WTC11 (cell line): ENCODE measurements around the gene OSBP2. TPM values are rescaled to one million over a fixed set of nuclear protein-coding genes. Genes with fewer than 3 reads are reported as not detected.

Source experiments
- ATAC-seq: fragments of 200-7000 bp; cut with Tn5 transposase; 2 replicates; pipeline ENCODE4 v1.10.0; 2021; ENCODE audit warnings: mild to moderate bottlenecking, moderate library complexity
- CTCF ChIA-PET: fragments of 300-600 bp; sonication (Branson Sonifier 250); formaldehyde crosslinking; loops from one replicate; lab custom pipeline; 2021; ENCODE audit warnings: antibody characterized with exemption; lab: Charles Lee
- POLR2A ChIA-PET: fragments of 350-600 bp; sonication (Branson Sonifier 250); formaldehyde crosslinking; loops from one replicate; lab custom pipeline; 2021; ENCODE audit warnings: antibody characterized with exemption; lab: Charles Lee
- DNase-seq: peaks from one replicate; pipeline ENCODE4 v3.0.0; 2021; ENCODE audit warnings: low spot score
- H3K27ac Mint-ChIP-seq: 2 replicates; pipeline ENCODE4 v1.8.0; 2021; ENCODE audit warnings: mixed read lengths
- H3K27me3 Mint-ChIP-seq: 2 replicates; pipeline ENCODE4 v1.8.0; 2021; ENCODE audit warnings: low read depth, mild to moderate bottlenecking, moderate library complexity, mixed read lengths
- H3K36me3 Mint-ChIP-seq: 2 replicates; pipeline ENCODE4 v1.8.0; 2021; ENCODE audit warnings: mixed read lengths
- H3K4me1 Mint-ChIP-seq: 2 replicates; pipeline ENCODE4 v1.8.0; 2022; ENCODE audit warnings: mixed read lengths
- H3K4me3 Mint-ChIP-seq: 2 replicates; pipeline ENCODE4 v1.8.0; 2021; ENCODE audit warnings: mild to moderate bottlenecking, moderate library complexity, mixed read lengths
- H3K9me3 Mint-ChIP-seq: 2 replicates; pipeline ENCODE4 v1.8.0; 2021; ENCODE audit warnings: mixed read lengths
- ESRRA ChIP-seq: sonication (generic); formaldehyde crosslinking; IDR thresholded peaks from 2 replicates; pipeline ENCODE4 v1.8.1; 2022; ENCODE audit warnings: mild to moderate bottlenecking, missing genetic modification reagents, borderline replicate concordance
- ETV6 ChIP-seq: sonication (generic); formaldehyde crosslinking; IDR thresholded peaks from 2 replicates; pipeline ENCODE4 v1.8.1; 2022; ENCODE audit warnings: mild to moderate bottlenecking, missing genetic modification reagents
- FOXK1 ChIP-seq: sonication (generic); formaldehyde crosslinking; IDR thresholded peaks from 2 replicates; pipeline ENCODE4 v1.8.0; 2022; ENCODE audit warnings: mild to moderate bottlenecking, moderate library complexity, missing genetic modification reagents
- HMGA2 ChIP-seq: fragments of 250-450 bp; sonication (Bioruptor Pico); IDR thresholded peaks from 2 replicates; pipeline ENCODE4 v1.4.0; 2021; ENCODE audit warnings: mild to moderate bottlenecking, moderate library complexity
- HMGXB4 ChIP-seq: sonication (generic); formaldehyde crosslinking; IDR thresholded peaks from 2 replicates; pipeline ENCODE4 v1.8.1; 2023; ENCODE audit warnings: mild to moderate bottlenecking, moderate library complexity, missing genetic modification reagents
- KAT7 ChIP-seq: sonication (generic); formaldehyde crosslinking; IDR thresholded peaks from 2 replicates; pipeline ENCODE4 v1.8.1; 2023; ENCODE audit warnings: missing genetic modification reagents, mild to moderate bottlenecking, borderline replicate concordance
- NFATC4 ChIP-seq: fragments of 250-450 bp; sonication (Bioruptor Pico); IDR thresholded peaks from 2 replicates; pipeline ENCODE4 v1.9.0; 2021; ENCODE audit warnings: mild to moderate bottlenecking
- SMAD4 ChIP-seq: sonication (generic); formaldehyde crosslinking; IDR thresholded peaks from 2 replicates; pipeline ENCODE4 v1.8.0; 2022; ENCODE audit warnings: mild to moderate bottlenecking, missing genetic modification reagents
- SOX15 ChIP-seq: fragments of 250-450 bp; sonication (Bioruptor Pico); IDR thresholded peaks from 2 replicates; pipeline ENCODE4 v1.9.0; 2021; ENCODE audit warnings: mild to moderate bottlenecking
- SP1 ChIP-seq: sonication (generic); formaldehyde crosslinking; conservative IDR thresholded peaks from 2 replicates; pipeline ENCODE4 v1.8.1; 2022; ENCODE audit warnings: missing genetic modification reagents
- TCF7 ChIP-seq: sonication (generic); formaldehyde crosslinking; IDR thresholded peaks from 2 replicates; pipeline ENCODE4 v1.8.0; 2022; ENCODE audit warnings: mild to moderate bottlenecking, low read depth, missing genetic modification reagents, moderate library complexity
- total RNA-seq: library from RNA; stranded (reverse); gene quantifications from 3 replicates; pipeline ENCODE4 v1.2.3, GENCODE V29; 2021
- TF ChIP-seq, protein P1 (sequence below): sonication (generic); formaldehyde crosslinking; IDR thresholded peaks from 2 replicates; pipeline ENCODE4 v1.8.1; 2023; ENCODE audit warnings: mild to moderate bottlenecking, missing genetic modification reagents, borderline replicate concordance
- TF ChIP-seq, protein P2 (sequence below): sonication (generic); formaldehyde crosslinking; IDR thresholded peaks from 2 replicates; pipeline ENCODE4 v1.8.0; 2022; ENCODE audit warnings: mild to moderate bottlenecking, missing genetic modification reagents
- TF ChIP-seq, protein P3 (sequence below): sonication (generic); formaldehyde crosslinking; IDR thresholded peaks from 2 replicates; pipeline ENCODE4 v1.8.0; 2023; ENCODE audit warnings: missing genetic modification reagents, mild to moderate bottlenecking, borderline replicate concordance
- TF ChIP-seq, protein P4 (sequence below): sonication (generic); formaldehyde crosslinking; IDR thresholded peaks from 2 replicates; pipeline ENCODE4 v1.8.0; 2022; ENCODE audit warnings: missing genetic modification reagents

The OSBP2 gene
- total RNA-seq, 1 experiment from 2014 or later, result 4.1 TPM

- TF ChIP-seq, protein P1, sequence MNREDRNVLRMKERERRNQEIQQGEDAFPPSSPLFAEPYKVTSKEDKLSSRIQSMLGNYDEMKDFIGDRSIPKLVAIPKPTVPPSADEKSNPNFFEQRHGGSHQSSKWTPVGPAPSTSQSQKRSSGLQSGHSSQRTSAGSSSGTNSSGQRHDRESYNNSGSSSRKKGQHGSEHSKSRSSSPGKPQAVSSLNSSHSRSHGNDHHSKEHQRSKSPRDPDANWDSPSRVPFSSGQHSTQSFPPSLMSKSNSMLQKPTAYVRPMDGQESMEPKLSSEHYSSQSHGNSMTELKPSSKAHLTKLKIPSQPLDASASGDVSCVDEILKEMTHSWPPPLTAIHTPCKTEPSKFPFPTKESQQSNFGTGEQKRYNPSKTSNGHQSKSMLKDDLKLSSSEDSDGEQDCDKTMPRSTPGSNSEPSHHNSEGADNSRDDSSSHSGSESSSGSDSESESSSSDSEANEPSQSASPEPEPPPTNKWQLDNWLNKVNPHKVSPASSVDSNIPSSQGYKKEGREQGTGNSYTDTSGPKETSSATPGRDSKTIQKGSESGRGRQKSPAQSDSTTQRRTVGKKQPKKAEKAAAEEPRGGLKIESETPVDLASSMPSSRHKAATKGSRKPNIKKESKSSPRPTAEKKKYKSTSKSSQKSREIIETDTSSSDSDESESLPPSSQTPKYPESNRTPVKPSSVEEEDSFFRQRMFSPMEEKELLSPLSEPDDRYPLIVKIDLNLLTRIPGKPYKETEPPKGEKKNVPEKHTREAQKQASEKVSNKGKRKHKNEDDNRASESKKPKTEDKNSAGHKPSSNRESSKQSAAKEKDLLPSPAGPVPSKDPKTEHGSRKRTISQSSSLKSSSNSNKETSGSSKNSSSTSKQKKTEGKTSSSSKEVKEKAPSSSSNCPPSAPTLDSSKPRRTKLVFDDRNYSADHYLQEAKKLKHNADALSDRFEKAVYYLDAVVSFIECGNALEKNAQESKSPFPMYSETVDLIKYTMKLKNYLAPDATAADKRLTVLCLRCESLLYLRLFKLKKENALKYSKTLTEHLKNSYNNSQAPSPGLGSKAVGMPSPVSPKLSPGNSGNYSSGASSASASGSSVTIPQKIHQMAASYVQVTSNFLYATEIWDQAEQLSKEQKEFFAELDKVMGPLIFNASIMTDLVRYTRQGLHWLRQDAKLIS (CRISPR knock-in tag), result no peak
- TF ChIP-seq SOX15 (no peak), TCF7 (CRISPR knock-in tag) (no peak), ETV6 (no peak)
- TF ChIP-seq, protein P2, sequence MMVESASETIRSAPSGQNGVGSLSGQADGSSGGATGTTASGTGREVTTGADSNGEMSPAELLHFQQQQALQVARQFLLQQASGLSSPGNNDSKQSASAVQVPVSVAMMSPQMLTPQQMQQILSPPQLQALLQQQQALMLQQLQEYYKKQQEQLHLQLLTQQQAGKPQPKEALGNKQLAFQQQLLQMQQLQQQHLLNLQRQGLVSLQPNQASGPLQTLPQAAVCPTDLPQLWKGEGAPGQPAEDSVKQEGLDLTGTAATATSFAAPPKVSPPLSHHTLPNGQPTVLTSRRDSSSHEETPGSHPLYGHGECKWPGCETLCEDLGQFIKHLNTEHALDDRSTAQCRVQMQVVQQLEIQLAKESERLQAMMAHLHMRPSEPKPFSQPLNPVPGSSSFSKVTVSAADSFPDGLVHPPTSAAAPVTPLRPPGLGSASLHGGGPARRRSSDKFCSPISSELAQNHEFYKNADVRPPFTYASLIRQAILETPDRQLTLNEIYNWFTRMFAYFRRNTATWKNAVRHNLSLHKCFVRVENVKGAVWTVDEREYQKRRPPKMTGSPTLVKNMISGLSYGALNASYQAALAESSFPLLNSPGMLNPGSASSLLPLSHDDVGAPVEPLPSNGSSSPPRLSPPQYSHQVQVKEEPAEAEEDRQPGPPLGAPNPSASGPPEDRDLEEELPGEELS (CRISPR knock-in tag), result 0 out of 2 replicates have a peak, but pooled peaks have one; percentile 38
- TF ChIP-seq, protein P3, sequence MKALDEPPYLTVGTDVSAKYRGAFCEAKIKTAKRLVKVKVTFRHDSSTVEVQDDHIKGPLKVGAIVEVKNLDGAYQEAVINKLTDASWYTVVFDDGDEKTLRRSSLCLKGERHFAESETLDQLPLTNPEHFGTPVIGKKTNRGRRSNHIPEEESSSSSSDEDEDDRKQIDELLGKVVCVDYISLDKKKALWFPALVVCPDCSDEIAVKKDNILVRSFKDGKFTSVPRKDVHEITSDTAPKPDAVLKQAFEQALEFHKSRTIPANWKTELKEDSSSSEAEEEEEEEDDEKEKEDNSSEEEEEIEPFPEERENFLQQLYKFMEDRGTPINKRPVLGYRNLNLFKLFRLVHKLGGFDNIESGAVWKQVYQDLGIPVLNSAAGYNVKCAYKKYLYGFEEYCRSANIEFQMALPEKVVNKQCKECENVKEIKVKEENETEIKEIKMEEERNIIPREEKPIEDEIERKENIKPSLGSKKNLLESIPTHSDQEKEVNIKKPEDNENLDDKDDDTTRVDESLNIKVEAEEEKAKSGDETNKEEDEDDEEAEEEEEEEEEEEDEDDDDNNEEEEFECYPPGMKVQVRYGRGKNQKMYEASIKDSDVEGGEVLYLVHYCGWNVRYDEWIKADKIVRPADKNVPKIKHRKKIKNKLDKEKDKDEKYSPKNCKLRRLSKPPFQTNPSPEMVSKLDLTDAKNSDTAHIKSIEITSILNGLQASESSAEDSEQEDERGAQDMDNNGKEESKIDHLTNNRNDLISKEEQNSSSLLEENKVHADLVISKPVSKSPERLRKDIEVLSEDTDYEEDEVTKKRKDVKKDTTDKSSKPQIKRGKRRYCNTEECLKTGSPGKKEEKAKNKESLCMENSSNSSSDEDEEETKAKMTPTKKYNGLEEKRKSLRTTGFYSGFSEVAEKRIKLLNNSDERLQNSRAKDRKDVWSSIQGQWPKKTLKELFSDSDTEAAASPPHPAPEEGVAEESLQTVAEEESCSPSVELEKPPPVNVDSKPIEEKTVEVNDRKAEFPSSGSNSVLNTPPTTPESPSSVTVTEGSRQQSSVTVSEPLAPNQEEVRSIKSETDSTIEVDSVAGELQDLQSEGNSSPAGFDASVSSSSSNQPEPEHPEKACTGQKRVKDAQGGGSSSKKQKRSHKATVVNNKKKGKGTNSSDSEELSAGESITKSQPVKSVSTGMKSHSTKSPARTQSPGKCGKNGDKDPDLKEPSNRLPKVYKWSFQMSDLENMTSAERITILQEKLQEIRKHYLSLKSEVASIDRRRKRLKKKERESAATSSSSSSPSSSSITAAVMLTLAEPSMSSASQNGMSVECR (CRISPR knock-in tag), result 0 out of 2 replicates have a peak, but pooled peaks have one; percentile 13
These were observed at the start of gene OSBP2 (continued) for GRCh38 chr22:30694640-30695350.

- ATAC-seq, result no peak
- TF ChIP-seq ESRRA (CRISPR knock-in tag), result no peak
- no peak for TF ChIP-seq KAT7
- TF ChIP-seq, protein P4, sequence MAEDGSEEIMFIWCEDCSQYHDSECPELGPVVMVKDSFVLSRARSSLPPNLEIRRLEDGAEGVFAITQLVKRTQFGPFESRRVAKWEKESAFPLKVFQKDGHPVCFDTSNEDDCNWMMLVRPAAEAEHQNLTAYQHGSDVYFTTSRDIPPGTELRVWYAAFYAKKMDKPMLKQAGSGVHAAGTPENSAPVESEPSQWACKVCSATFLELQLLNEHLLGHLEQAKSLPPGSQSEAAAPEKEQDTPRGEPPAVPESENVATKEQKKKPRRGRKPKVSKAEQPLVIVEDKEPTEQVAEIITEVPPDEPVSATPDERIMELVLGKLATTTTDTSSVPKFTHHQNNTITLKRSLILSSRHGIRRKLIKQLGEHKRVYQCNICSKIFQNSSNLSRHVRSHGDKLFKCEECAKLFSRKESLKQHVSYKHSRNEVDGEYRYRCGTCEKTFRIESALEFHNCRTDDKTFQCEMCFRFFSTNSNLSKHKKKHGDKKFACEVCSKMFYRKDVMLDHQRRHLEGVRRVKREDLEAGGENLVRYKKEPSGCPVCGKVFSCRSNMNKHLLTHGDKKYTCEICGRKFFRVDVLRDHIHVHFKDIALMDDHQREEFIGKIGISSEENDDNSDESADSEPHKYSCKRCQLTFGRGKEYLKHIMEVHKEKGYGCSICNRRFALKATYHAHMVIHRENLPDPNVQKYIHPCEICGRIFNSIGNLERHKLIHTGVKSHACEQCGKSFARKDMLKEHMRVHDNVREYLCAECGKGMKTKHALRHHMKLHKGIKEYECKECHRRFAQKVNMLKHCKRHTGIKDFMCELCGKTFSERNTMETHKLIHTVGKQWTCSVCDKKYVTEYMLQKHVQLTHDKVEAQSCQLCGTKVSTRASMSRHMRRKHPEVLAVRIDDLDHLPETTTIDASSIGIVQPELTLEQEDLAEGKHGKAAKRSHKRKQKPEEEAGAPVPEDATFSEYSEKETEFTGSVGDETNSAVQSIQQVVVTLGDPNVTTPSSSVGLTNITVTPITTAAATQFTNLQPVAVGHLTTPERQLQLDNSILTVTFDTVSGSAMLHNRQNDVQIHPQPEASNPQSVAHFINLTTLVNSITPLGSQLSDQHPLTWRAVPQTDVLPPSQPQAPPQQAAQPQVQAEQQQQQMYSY, result no peak
- TF ChIP-seq HMGXB4 (CRISPR knock-in tag), result no peak
- no peak for TF ChIP-seq ETV6
- TF ChIP-seq SP1 (CRISPR knock-in tag), result no peak
- no peak for TF ChIP-seq FOXK1 (CRISPR knock-in tag)
- TF ChIP-seq HMGA2 (CRISPR knock-in tag), result no peak
- no peak for TF ChIP-seq SMAD4
- no peak for TF ChIP-seq NFATC4
These were observed 48.0 kb upstream of the OSBP2 start for GRCh38 chr22:30646518-30647160.

More at GRCh38 chr22:30646518-30647160, 48.0 kb upstream of the OSBP2 start:
- H3K4me3 Mint-ChIP-seq, result no peak overlapping the region
- ChIA-PET CTCF (interaction anchor here (0.9 to 3.3 kb wide), 4 partner anchors 12 to 161 kb away, joined by 3 to 15 read pairs (median 5); partner anchors contain the start of gene SLC35E4), POLR2A (no interaction called here)
- H3K9me3 Mint-ChIP-seq, result no peaks in the 10 kb centered on the region
- H3K27me3 Mint-ChIP-seq, result no peaks in the 10 kb centered on the region; the same call in 1 of the 2 replicates
- DNase-seq, result no peak
- no peak overlapping the region for H3K27ac Mint-ChIP-seq
- peaks cover 3% of the 10 kb centered on the region; the same call in 1 of the 2 replicates for H3K4me1 Mint-ChIP-seq
- H3K36me3 Mint-ChIP-seq, result no peaks in the 10 kb centered on the region
